Activated naive CD8-positive, alpha-beta T cell treated with anti-CD3 and anti-CD28 coated beads, Interleukin-2, amount 50 U/mL, for 16 hours (primary cell): ENCODE data around the gene PDHX.

Experiments
- DNase-seq: peaks from one replicate; pipeline ENCODE4 v3.0.0-alpha.2; 2020; ENCODE audit warnings: low read depth, low spot score

PDHX gene

DNA sequence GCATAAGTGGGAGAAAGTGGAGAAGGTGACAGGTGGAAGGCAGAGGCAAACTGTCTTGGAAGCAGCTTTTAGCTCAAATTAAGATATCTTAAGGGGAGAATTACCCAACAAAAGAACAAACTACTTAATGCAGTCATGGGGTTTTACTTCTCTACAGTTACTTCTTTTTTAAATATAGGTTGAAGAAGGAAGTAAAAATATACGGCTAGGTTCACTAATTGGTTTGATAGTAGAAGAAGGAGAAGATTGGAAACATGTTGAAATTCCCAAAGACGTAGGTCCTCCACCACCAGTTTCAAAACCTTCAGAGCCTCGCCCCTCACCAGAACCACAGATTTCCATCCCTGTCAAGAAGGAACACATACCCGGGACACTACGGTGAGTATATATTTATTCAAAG lies 40.8 kb downstream of the PDHX start:
- no peak for DNase-seq

DNA sequence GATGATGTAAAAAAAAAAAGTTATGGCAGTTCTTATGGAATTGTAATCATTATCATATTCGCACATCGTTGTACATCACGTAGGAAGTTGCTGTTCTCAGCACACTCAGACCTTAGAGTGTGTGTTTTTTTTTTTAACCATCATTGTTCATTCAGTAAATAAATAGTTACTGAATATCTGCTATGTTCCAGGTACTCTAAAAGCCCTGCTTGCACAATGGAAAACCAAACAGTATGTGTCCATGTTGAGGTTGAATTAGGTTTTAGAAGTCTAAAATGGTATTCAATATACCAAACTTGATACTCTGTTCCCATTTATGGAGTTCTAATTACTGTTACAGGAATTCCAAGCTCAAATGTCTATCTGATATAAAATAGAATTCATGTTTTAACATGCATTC lies 41.2 kb downstream of the PDHX start:
- no peak for DNase-seq

DNA sequence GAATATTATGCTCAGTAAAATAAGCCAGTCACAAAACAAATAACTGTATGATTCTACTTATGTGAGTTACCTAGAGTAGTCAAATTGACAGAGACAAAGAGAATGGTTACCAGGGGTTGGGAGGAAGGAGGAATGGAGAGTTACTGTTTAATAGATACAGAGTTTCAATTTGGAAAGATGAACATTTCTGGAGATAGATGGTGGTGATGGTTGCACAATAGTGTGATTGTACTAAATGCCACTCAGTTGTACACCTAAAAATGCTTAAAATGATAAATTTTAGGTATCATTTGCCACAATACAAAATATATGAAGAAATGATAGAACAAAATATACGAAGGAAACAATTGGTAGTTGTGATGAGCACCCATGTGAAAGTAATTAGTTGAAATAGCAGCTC lies 43.4 kb downstream of the PDHX start:
- DNase-seq: no peak

DNA sequence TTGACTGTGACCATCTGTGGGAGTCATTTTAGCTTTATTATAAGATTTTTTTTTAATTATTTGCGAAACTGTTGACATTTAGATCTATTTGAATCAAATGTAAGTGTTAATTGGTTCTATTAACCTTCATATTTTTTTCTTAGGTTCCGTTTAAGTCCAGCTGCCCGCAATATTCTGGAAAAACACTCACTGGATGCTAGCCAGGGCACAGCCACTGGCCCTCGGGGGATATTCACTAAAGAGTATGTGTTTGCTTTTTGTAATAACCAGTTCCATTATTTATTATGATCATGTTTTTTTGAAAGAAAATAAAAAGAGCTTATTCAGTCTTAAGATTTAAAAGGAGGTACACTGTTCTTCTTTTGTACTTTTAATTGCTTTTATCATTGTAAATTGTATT lies 43.9 kb downstream of the PDHX start:
- DNase-seq: no peak

DNA sequence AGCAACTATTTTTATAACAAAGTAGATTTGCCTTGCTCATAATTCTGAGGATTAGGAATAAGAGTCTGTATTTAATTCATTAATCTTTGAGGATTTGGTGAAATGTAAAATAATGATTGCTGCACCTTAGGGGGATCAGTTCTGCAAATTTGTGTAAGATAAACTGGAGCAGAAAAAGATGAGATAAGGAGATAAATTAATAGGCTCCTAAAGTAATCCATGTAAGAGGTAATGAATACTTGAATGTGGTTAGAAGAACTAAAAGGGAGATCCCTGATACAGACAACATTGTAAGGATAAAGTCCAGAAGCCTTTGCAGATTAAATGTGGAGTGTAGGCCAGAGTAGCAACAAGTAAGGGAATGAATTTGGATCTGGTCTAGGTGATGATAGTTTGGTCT lies 45.6 kb downstream of the PDHX start:
- DNase-seq: no peak

DNA sequence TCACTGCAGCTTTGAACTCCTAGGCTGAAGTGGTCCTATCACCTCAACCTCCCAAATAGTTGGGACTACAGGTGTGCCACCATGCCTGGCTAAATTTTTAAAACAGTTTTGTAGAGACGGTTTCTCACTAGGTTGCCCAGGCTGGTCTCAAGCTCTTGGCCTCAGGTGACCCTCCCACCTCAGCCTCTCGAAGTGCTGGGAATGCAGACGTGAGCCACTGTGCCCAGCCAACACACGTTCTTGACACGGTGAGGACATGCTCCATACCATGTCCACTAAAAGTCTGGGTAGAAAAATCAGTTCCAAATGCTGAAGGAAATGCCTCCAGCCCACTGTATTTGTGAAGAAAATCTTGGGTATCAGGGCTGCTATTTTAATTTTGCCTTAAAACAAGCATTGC lies 46.9 kb downstream of the PDHX start:
- no peak for DNase-seq

DNA sequence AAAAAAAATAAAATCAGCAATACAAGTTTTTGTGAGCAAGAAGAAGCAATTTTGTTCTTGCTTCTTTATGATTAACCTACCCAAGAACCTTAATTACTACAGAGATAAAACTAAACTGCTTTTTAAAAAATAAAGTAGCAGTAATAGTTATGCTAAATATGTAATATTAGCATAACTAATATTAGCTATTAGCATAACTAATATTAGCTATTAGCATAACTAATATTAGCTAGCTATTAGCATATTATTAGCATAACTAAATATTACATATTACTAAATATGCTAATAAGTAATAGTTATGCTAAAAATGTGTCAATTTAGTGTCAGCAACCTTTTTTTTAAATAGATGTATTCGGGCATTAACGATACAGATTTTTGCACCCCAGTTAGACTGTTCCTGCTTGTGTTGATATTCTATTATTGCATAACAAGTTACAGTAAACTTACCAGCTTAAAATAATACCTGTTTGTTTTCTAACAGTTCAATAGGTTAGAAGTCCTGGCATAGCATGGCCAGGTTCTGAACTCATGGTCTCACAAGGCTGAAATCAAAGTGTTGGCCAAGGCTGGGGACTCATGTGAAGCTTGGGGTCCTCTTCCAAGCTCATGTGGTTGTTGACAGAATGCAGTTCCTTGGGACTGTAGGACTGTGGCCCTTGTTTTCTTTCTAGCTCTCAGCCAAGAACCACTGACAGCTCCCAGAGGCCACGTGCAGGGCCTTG lies 48.4 kb downstream of the PDHX start:
- DNase-seq: no peak

DNA sequence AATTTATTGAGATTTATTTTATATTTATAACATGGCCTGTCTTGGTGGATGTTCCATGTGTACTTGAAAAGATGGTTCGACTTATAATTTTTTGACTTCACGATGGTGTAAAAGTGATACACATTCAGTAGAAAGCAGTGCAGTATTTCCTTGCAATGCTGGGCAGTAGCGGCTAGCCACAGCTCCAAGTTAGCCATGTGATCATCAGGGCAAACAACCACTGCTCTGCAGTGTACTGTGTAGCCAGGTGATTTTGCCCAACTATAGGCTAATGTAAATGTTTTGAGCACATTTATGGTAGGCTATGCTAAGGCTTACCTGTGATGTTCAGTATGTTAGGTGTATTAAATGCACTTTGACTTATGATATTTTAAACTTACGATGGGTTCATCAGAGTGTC lies 52.4 kb downstream of the PDHX start:
- no peak for DNase-seq

DNA sequence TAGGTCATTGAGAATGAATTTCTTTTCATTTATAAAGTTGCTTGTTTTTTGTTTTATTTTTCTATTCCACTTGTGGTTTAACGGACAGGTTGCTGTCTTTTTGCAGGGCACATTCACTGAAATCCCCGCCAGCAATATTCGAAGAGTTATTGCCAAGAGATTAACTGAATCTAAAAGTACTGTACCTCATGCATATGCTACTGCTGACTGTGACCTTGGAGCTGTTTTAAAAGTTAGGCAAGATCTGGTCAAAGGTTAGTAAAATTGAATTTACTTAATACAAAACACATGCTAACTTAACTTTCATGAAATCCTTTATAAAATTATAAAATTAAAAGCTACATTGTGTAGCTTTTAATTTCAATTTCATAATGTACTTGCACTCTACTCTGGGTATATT lies 53.6 kb downstream of the PDHX start:
- DNase-seq: no peak

DNA sequence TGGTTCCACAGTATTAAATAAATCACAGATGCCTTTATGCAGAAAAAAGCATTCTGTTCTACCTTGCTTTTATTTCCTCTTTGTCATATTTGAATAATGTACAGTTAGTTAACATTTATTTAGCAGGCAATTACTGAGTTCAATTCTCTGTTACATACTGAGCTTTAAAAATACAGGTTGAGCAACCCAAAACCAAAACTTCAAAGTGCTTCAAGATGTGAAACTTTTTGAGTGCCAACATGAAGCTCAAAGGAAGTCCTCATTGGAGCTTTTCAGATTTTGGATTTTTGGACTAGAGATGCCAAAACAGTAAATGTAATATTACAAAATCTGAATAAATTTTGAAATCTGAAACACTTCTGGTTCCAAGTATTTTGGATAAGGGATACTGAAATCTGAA lies 54.1 kb downstream of the PDHX start:
- DNase-seq: no peak

DNA sequence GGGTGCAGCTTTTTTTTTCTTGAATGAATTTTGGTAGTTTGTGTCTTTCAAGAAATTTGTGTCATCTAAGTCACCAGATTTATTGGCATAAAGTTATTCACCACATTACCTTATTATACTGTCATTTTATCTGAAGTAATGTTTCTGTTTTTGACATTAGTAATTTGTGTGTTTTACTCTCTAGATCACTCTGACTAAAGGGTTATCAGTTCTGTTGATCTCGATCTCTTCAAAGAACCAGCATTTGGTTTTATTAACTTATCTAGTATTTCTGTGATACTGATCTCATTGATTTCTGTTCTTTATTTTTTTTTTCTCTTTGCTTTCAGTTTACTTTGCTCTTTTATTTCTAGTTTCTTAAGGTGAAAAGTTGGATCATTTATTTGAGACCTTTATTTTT lies 55.5 kb downstream of the PDHX start:
- no peak for DNase-seq

DNA sequence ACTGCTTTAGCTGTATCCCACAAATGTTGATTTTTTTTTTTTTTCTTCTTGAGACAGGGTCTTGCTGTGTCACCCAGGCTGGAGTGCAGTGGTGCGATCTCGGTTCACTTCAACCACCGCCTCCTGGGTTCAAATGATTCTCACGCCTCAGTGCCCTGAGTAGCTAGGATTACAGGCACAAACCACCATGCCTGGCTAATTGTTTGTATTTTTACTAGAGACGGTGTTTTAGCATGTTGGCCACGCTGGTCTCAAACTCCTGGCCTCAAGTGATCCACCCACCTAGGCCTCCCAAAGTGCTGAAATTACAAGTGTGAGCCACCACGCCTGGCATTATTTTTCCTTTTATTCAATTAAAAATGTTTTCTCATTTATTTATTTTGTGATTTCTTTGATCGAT lies 55.9 kb downstream of the PDHX start:
- no peak for DNase-seq

DNA sequence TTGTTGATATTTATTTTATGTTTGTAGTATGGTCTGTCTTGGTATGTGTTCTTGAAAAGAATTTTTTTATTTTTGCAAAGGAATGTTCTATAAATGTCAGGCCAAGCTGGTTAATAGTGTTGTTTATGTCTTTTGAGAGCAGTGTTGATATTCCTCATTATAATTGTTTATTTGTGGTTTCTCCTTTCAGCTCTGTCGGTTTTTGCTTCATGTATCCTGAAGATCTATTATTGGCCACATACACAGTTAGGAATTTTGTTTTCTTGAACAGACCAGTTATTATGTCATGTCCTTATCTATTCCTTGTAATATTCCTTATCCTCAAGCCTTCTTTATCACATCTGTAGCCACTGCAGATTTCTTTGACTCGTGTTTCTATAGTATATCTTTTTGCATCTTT lies 56.5 kb downstream of the PDHX start:
- DNase-seq: no peak

DNA sequence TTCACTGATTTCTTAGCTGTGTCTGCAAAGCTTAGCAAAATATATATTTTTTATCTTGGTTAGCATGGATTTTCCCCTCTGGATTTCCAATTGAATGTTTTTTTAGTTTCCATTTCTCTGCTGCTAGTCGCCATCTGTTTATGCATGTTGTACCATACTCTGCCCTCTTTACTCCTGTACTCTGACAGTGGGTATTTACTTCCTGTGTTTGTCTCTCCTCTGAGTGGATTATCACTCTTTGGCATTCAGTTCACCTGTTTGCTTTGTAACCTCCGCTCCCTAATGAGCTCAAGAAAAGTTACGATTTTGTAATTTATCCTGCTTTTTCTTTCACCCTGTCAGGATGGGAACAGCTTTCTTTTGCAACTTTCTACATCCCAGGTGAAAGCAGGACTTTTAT lies 59.1 kb downstream of the PDHX start:
- no peak for DNase-seq

DNA sequence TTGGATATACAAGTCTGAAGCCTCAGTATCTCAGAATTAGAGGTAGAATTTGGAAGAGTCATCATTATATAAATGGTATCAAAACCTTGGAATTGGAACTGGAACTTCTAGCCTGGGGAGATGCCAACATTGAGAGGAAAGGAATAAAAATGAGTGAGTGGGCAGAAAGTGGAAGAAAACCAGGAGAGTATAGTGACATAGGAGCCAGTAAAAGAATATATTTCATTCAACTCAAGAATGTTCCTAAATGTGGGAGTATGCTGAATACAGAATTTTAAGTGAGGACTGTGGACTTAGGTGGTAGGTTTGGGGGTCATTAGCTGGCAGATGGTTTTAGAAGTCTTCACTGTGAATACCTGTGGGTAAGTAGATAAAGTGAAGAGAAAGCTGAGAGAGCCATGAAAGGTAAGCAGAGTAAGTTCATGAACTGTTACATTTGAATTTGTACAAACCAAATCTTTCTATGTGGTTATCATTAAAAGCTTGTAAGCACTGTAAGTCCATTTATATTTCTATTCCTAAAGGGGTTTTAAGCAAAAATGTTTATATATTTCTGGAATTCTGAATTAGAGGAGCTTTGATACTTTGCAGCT lies 60.2 kb downstream of the PDHX start:
- DNase-seq: no peak

DNA sequence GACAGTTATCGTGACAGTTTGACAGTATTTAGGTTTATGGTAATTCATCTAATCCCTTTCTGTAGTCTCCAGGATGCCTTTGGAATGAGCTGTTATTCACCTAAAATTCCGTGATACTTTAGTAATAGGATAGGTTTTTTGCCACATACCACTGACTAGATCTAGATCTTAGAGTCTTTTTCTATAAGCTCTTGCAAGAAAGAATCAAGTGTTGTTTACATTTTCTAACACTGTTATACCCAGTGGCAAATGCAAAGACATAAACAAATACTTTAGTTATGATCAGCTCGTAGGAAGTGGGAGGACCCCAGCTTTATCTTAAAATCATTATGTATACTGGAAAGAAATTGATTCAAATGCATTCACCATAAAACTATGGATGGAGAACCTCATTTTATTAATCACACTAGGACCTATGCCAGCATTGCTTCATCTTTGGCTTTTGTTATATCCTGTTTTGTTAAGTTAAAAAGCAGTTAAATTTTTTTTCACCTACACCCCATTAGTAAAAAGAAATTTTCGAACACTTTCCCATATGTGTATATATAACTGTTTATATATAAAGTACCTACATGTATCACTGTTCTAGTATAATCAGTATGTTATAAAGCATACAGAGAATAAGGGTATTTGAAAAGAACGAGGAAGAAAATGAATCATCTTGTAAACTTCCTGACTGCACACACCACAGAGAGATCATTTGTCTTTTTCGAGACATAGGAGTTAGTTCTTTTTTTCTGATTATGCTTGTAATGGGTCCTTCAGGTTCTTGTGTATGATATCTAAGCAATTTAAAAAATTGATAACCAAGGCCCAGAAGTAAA lies 60.9 kb downstream of the PDHX start:
- DNase-seq: no peak

DNA sequence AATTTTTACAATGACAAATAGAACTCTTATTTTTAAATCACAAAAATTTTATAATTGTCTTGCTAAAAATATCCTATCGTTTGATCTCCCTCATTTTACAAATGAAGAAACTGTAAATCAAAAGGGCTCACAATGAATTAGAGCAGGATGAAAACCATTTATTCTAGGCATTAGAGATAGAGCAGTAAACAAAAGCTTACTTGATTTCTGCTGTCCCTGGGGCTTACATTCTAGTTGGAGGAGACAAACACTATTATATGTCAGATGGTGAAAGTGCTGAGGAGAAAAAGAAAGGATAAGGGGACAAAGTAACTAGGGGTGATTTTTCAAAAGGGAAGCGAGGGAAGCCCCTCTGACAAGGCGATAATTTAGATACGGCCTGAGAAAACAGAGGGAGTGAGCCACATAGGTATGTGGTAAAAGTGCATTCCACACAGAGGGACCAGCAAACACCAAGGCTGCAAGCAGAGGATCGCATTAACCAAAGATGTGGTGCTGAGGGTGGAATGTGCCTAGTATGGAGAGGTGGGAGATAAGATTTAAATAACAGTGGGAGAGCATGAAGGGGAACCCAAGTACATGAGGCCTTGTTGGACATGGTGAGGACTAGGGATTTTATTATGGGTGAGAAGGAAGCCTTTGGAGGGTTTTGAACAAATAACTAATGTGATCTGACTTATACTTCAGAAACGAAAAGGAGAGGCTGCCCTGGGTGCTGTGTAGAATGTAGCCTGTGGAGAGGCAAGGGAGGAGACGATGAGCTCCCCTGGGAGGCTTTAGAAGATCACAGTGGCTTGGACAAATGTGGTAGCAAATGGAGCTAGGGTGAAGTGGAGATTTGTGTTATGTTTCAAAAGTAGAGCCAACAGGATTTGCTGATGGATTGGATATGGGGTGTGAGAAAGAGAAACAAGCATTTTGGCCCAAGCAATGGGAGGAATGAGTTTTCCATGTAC lies 62.1 kb downstream of the PDHX start:
- DNase-seq: no peak

DNA sequence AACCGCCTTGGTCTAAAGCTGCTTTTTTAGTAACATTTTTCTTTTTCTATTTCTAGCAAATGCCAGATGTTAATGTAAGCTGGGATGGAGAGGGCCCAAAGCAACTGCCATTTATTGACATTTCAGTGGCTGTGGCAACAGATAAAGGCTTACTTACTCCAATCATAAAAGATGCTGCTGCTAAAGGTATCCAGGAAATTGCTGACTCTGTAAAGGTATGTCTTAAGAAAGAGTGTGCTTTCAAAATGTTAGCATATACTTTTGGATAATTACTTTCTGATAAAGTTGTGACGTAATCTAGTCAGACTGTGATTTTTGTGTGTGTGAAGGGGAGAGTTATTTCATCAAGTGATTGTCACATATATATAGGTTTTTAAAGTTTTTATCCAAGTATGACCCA lies 68.1 kb downstream of the PDHX start:
- no peak for DNase-seq

DNA sequence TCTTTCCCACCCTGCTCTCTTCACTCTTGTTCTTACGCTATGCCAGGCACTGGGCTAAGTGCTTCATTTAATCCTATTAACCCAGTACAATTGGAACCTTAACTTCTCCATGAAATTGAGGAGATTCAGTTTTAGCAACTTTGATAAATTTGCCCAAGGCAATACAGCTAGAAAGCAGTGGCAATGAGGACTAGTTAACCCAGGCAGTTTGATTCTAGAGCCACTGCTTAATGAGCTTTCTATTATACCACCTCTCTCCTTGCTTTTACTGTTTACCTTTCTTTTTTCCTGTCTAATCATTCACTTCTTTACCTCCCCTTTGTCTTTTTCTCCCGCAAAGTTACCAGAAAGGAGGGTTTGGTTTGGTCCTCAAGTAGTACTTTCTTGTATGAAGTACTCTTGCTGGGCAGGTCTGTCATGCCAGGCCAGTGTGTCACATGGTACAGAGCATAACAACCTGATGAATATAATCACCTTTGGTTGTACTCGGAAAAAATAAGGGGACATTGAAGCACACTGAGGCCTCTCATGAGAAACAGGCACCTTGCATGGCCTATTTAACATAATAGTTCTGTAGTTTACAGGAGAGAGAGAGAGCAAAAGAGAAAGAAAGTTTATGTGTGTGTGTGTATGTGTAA lies 70.6 kb downstream of the PDHX start:
- no peak for DNase-seq

DNA sequence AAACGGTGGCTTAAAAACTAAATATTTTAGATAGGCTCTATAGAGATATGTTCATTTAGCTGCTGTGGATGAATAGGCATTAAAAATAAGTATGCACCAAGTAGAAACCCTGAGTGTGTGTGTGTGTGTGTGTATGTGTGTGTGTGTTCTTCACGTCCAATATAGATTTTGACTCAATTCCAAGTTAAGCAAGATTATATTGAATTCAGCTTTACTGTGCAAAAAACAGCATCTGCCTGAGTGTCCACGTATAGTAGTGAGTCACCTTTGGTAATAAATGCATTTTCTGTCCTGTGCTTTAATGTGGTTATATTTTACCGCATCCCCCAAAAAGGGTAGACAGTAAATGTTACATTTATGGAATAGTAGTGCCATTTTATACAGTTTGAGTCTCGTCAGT lies 71.2 kb downstream of the PDHX start:
- DNase-seq: no peak
